HG03097 (cell line): ENCODE measurements around the gene SH2D4B.

Experiments used
- ATAC-seq: cut with Tn5 transposase; IDR thresholded peaks from one replicate; pipeline ENCODE4 v1.9.1; 2021; ENCODE audit not compliant: unreplicated experiment, low FRiP score

The SH2D4B gene

DNA sequence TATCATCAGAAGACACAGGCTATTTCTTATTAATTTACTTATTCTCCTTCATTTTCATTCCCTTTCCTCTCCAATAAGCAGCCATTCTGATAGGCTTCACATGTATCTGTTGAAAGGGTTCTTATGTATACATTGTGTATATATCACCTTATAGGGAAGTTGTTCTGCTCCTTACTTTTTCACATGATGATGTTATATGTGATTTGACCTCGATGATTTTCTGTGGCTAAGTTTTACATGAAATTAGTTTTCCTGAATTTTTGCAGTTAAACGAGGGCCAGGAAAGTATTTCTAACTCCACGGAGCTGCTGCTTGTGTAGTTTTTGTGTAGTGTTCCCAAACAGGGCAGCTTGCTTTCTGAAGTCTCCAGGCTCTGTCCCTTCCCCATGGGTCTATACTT, 84.5 kb downstream of the SH2D4B start:
- ATAC-seq = no peak

DNA sequence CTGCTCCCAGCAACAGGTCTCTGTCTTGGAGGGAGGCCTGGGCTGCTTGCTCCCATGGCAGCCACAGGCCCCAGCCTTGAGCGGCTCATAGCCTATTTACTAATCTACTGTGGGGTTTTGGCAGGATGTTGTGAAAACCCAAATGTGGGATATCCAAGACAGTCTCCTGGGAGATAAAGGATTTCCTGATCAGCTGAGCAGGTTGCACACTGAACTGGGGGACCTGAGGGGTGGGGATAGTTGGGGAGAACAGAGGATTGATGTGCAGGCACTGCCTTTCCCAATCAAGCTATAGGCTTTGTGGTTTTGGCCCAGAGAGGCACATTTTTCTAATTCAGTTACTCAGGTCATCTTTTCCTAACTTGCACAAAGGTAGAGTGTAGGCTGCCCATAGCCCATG, 92.6 kb downstream of the SH2D4B start:
- no peak for ATAC-seq

DNA sequence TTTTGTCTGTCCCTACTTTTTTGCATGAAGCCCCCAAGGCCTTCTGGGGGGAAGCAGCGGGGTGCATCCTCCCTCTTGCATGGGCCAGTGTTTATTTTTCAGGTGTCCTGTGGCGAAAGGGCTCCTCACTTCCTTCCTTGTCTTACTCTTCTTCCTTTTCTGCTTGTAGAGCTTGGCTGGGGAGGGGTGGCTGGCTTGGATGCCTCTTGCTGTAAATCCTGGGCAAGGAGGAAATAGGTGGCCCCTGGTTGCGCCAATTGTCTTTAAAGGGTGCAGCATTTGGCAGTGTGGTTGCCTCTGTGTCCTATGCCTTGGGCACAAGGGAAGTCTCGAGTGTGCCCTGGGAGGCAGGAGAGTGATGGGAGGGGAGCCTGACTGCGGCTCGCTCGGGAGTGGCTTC, 95.0 kb downstream of the SH2D4B start:
- ATAC-seq = no peak

DNA sequence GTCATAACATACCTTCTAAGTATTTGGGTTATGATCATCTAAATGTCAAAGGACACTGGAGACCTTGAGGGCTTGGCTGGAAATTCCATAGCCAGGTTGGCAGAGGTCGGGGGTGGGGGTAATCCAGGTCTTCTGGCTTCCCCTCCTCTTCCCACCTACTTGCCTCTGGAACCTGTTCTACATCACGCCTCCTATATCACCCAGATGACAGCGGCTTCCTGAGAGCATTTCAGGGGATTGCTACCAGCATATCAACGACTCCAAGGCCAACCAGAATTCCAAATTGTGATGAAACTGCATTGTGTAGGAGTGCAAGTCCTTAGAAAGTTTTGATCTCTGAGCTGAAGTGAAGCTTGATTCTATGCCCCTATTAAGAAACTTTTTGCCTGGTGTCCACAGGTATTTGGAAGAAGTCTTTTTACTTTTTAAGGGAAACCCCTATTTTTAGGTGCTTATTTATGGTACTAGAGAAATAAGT, 95.7 kb downstream of the SH2D4B start:
- no peak for ATAC-seq

DNA sequence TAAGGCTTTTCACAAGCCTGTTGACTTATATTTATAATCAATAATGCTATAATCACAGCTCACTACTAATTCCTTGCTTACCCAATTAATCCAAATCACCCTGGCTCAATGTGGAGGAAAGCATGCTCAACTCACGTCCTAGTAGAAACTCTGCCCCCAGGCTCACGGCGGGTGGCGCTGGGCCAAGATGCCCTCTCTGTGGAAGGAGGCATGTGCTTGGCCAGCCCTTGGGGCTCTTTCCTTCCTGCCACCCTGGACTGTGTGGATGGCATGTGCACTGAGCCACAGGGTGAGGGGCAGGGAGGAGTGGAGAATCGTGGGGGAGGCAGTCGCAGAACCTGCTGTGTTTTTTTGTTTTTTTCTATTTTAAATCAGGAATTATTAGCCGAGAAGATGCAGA, 96.2 kb downstream of the SH2D4B start:
- ATAC-seq = no peak

DNA sequence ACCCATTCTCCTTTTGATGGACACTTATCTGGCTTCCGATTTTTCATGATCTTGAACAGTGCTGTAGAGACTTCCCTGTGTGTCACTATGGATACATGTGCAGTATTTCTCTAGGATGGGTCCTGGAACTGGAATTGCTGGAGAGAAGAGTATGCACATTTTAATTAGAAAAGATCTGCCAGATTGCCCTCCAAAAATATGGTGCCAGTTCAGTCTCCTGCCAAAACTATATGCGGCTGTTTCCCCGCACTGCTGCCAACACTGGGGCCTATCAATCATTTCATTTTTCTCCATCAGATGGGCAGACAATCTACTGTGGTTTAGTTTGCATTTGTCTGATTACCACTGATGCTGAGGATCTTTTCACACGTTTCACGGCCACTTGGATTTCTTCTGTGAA, 105.0 kb downstream of the SH2D4B start:
- no peak for ATAC-seq

DNA sequence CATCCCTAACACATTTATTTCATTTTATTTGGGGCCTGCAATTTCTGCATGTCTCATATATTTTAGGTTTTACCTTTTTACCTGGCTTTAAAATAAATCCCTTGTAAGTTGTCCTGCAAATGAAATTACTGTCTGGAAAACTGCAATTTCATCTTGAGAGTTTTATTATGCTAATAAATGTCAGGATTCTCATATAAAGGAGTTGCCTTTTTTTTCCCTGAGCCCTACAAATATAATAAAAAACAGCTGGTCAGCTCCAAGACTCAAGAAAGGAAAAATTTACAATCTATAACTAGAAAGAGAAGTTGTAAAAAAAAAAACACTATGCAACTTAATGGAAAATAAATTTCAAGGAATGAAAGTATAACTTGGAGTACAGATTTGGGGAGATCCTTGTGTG, 108.7 kb downstream of the SH2D4B start:
- no peak for ATAC-seq

DNA sequence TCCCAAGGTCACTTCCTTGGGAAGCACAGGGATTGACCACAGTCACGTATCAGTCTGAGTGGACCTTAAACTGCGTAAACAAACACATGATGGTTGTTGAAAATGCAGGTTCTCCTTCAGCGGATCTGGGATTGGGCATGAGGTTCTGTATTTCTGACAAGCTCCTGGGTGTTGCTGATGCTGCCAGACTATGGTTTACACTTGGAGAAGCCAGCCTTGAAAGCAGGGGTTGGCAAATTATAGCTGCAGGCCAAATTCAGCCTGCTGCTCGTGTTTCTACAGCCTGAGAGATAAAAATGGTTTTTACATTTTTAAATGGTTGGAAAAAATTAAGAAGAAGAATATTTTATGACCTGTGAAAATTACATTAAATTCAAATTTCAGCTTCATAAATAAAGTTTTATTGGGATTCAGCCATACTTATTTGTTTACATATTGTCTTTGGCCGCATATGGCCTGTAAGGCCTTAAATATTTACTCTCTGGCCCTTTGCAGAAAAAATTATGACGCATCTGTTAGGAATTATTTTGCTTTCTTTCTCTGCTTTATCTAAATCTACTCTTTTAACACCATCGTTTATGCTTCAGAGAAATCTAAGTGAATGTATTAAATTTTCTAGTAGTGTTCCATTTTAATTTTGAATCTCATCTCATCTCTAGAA, 109.6 kb downstream of the SH2D4B start:
- ATAC-seq = no peak

DNA sequence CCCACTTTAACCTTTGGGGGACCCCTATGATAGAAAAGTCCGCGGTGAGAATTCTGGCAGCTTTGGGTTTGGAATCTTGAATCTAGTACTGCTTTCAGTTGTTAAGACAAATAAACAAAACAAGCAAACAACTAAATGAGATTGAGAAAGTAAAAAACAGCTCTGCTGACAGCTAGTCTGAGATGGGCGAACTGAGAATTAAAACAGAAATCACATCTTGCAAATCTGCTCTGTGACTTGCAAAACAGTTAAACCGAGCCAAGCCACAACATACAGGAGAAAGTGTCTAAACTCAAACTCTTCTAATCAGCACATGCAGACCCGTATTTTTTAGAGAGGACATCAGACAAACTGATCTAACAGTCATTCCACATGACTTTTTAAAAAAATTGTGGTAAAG, 110.4 kb downstream of the SH2D4B start:
- ATAC-seq = no peak

DNA sequence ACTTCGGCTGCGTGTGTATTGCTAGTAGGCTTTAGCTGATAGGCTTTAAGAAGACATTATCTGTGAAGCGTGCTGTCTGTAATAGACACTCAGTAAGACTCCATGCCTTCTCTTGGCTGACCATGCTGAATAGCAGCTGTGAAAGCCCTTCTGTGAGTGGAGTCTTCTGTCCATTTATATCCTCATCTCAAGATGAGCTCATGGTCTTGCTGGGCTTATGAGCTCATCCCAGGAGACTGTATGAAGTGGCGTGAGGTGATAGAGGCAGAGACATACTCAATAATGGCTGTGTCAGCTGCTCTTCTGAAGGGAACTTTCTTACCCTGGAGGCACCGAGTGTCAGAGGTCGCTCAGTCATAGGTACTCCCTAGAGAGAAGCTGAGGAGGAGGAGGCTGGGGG, 111.5 kb downstream of the SH2D4B start:
- no peak for ATAC-seq

DNA sequence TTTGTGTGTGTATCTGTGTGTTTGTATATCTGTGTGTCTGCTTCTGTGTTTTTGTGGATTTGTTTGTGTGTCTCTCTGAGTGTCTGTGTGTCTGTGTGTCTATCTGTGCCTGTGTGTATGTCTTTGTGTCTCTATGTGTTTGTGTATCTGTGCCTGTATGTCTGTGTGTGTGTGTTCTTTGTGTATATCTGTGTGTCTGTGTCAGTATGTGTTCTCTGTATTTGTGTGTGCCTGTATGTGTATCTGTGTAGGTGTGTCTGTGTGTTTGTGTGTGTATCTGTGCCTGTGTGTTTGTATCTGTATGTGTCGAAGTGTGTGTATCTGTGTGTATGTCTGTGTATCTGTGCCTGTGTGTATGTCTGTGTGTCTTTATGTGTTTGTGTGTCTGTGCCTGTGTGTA, 118.2 kb downstream of the SH2D4B start:
- ATAC-seq = no peak

DNA sequence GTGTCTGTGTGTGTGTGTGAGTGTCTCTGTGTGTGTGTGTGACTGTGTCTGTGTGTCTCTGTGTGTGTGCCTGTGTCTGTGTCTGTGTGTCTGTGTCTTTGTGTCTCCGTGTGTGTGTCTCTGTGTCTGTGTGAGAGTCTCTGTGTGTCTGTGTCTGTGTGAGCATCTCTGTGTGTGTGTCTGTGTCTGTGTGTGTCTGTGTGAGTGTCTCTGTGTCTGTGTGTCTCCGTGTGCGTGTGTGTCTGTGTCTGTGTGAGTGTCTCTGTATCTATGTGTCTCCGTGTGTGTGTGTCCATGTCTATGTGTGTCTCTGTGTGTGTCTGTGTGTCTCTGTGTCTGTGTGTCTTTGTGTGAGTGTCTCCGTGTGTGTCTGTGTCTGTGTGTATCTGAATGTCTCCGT, 120.4 kb downstream of the SH2D4B start:
- no peak for ATAC-seq

DNA sequence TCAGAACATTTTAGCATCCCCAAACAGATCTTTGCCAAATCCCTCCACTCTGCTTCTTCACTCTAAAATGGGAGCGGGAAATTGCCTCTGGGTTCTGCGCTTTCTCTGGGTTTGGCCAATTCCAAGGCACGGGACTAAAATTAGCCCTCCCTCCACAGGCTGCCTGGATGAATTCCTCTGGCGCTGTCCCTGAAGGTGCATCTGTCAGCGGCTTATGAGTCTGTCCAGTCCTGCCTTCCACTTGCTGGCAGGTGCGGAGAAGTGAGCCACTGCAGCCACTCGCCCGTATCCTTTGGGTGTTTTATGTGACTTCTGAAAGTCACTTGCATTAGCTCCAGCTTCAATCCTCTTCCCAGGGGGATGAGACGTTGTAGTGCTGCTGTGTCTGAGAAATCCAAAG, 121.6 kb downstream of the SH2D4B start:
- ATAC-seq = no peak

DNA sequence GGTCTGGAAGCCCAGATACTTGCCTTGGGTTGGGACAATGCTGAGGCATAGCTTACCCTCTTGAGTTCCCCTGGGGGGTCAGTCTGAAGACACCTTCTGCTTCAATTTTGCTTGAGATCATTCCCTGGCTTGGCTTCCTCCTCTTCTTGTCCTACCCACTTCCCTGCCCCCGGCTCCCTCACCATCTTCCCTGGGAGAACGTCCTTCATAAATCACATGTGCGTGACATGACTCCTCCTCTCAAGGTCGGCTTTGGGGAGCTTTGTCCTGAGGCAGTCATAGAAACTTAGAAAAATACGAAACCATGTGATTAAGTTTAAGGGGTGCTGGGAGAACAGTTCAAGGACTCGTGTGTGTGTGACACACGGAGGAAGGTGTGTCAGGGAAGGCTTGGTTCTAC, 122.6 kb downstream of the SH2D4B start:
- no peak for ATAC-seq

DNA sequence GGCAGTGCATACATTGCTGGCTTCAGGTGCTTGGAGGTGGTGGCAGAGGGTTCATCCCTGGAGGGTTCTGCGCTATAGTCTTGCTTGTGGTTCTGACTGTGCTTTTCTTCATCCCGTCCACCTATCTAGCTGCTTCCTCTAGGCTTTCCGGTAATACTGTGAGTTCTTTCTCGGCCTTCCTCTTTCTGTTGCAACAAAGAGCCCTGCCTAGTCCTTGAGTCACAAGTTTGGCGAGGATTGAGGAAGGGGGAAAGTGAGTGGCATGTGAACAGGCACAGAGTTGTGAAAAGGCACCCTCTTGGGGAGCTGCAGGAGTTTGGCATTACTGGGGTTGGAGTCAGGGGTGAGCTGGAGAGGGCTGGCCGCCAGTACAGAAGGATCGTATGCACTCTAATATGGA, 123.0 kb downstream of the SH2D4B start:
- no peak for ATAC-seq

DNA sequence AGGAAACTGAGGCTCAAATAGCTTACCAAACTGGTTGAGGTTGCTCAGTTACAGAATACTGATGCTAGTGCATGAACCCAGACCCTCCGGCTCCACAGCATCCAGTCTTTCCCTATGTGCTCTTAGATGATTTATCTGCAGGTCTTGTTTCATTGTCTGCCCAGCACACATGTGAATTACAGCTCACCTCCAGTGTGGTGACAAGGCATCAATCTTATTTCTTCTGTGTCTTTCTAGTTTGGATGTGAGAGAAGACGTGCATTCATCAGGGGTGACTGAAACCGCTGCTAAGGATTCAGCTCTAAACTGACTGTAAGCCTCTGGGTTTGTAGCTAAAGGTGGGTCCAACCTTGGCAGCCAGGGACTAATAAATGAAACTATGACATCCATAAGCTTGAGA, 123.8 kb downstream of the SH2D4B start:
- no peak for ATAC-seq

DNA sequence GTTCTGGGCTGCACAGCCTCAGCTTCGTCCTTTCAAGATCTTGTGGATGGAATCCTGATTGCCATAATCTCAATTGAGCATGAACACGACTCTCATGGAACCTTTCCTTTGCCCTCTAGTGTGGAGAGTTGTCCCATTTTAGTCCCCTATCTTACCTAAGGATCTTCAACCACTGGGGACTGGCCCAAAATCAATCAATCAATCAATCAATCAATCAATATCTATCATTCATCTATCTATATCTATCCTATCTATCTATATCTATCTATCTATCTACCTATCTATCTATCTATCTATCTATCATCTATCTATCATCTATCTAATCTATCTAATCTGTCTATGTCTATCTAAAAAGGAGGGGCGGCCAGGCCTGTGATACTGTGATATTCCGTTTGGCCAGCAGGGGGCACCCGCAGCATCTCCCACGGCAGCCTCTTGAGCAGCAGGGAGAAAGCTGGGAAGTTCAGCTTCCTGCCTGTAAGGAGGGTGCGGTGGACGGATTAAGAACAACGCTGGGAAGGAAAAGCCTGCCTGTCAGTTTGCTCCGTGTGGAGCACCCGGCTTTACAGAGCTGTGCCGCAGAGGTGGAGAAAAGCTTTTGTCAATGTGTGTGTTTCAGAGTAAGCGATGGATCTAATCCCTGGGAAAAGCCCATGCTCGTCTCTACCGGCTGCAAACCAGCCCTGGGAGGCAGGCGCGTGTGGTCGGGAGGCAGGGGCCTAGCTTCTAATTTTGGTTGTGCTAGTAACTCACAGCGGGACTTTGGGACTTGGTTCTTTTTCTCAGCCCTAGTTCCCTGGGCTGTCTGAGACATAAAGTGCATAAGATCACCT, 124.9 kb downstream of the SH2D4B start:
- ATAC-seq = peak; percentile 62

DNA sequence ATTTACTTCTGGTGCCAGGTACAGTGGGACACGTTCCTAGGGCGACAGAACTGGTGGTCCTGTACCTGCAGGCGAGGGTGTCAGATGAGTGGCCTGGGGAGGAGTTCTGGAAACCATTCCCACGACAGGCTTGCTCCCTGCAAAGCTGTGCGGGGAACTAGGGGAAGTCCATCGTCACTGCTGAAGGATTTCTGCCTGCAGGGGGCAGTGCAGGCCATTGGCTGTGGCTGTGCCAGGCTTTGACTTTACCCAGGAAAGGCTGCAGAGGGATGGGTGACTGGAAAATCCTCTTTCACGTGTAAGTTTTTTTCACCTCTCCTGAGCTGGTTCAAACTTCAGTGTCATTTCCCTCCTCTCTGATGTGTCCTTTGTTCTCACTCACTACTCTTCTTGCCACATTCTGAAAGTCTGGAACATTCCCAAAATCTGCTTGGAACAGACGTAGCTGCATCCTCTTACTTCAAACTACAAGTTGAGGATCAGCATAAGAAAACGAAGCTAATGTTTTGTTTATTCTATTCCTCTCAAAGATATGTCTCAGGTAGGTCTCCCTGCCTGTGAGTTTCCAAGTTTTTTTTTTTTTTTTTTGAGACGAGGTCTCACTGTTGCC, 126.5 kb downstream of the SH2D4B start:
- ATAC-seq = no peak

DNA sequence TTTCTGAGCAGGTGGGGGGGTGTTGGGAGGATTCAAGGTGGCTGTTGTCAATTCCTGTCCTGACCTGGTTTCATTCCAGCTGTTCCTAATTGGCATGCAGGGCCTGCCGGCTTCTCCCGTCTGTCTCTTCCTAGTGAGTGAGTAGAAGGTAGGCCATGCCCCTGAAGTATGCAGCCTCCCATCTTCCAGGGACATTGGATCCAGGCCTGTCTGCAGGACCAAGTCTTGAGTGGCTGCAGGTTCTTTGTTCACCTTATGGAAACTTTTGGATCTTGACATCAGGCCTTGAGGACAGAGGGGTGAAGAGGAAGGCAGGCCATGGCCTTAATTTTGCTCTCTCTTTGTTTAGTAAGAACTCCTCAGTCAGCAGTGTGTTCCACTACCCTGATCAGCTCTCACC, 131.8 kb downstream of the SH2D4B start:
- no peak for ATAC-seq

DNA sequence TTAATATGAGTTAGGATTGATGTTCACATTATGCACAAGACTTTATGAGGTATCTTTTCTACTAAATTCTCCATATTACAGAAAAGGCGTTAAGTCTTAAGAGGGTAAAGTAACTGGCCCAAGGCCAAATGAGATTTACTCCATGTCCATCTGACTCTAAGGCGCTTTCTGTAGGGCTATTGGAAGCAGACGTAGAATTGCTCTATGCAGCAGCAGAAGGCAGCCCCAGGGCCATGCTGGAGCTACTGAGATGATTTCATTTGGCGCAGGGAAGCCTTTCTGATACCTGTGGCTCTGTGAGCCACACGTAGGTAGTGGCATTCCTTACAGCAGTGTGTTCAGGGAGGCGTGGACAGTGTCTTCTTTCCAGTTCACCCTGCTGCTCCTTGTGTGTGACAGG, 133.1 kb downstream of the SH2D4B start:
- ATAC-seq = no peak

DNA sequence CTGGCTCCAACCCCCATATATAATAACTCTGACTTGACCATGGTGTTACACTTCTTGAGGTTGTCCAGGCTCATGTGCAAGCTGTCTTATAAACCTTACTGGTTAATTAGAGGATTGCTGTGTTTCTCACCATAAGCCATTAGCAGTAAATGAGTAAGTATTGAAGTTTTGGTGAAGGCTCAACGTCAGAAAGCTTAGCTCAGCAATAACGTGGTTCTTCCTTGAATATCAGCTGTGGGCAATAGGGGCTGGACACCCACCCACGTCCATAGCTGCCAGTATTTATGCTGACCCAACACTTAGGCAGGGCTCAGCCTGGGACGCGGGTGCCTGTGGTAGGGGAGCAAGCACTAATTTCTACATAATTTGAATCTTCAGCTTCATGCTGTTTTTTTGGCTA, 134.1 kb downstream of the SH2D4B start:
- no peak for ATAC-seq

DNA sequence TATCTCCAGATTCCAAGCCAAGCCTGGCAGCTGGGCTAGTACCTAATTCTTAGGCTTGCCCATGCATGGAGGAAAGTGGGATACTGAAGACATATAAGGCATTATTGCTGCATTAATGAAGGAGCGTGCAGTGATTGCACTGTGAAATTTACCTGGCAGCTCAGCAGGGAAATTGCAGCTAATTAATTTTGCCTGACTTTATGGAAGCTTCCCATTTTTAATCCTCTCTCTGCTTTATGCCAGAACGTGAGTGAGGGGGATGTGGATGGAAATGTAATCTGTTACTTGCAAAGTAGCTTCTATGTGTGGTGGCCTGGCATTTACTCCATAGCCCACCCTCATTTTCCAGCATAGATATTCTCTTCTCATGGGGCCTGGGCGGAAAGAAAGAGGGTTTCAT, 134.9 kb downstream of the SH2D4B start:
- ATAC-seq = no peak
